ENCODE data around the gene HIRA. TPM values are rescaled to one million over a fixed set of nuclear protein-coding genes. Genes with fewer than 3 reads are reported as not detected.

HIRA gene
- total RNA-seq, 1 donor from 2014 or later: 18.1 TPM

DNA sequence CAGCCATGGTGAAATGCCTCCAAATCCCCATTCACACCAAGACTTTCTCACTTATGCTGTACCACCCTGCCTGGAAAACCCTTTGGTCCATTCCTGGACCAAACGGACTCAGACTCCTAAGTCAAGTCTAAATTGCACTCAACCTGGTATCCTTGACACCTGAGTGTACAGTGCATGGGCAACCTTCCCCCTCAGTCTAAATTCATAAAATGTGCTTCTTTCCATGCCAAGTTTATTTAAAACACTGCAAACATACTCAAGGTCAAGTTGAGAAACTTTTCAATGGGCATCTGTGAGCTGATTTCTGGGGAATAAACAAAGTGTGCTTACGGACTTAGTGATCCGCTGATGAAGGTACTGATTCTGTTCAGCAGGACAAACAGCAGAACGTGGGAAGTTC, 26.4 kb downstream of the HIRA start:
- peaks cover 47% of the 10 kb centered on the region for H3K36me3 ChIP-seq
- H3K4me1 ChIP-seq: peaks cover 27% of the 10 kb centered on the region
- DNase-seq: no peak
- H3K27ac ChIP-seq (replicated peaks): no peak overlapping the region
- no peaks in the 10 kb centered on the region for H3K9me3 ChIP-seq (replicated peaks)
- no peaks in the 10 kb centered on the region for H3K27me3 ChIP-seq (ENCODE audit: low read depth)
- no peak overlapping the region for H3K4me3 ChIP-seq
- TF ChIP-seq CTCF (IDR thresholded peaks at IDR 0.05; ENCODE audit: borderline replicate concordance): no peak
- intact Hi-C loops (cut with micrococcal nuclease): no loop called here

- Histone ChIP-seq H3K4me3 (no peak overlapping the region), H3K9me3 (replicated peaks) (no peaks in the 10 kb centered on the region), H3K27me3 (ENCODE audit: low read depth) (no peaks in the 10 kb centered on the region), H3K4me1 (peaks cover 27% of the 10 kb centered on the region), H3K27ac (replicated peaks) (no peak overlapping the region), H3K36me3 (peaks cover 47% of the 10 kb centered on the region)
- intact Hi-C loops (cut with micrococcal nuclease): no loop called here
- DNase-seq: no peak
- TF ChIP-seq CTCF (IDR thresholded peaks at IDR 0.05; ENCODE audit: borderline replicate concordance): no peak
Observed at GRCh38 chr22:19404676-19405075, 26.9 kb downstream of the HIRA start.

DNA sequence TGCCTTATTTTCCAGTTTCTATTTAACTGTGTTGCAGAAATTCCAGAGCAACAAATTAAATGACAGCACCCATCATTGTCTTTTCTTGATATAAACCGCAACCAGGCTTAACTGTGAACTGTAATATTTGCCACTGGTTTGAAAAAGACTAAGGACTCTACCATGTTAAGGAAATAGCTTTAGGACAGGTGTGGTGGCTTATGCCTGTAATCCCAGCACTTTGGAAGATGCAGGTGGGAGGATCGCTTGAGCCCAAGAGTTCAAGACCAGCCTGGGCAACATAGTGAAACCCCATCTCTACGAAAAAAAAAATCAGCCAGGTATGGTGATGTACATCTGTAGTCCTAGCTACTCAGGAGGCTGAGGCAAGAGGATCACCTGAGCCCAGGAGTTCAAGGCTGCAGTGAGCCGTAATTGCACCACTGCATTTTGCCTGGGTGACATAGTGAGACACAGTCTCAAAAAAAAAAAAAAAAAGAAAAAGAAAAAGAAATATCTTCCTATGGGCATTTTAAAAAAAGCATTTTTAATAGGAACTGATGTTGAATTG, 28.8 kb downstream of the HIRA start:
- Histone ChIP-seq H3K9me3 (replicated peaks) (no peaks in the 10 kb centered on the region), H3K36me3 (peaks cover 54% of the 10 kb centered on the region), H3K27ac (replicated peaks) (no peak overlapping the region), H3K4me3 (no peak overlapping the region), H3K4me1 (peaks cover 19% of the 10 kb centered on the region), H3K27me3 (ENCODE audit: low read depth) (no peaks in the 10 kb centered on the region)
- no peak for TF ChIP-seq CTCF (IDR thresholded peaks at IDR 0.05; ENCODE audit: borderline replicate concordance)
- intact Hi-C loops (cut with micrococcal nuclease): no loop called here
- no peak for DNase-seq

- no peaks in the 10 kb centered on the region for H3K9me3 ChIP-seq (replicated peaks)
- H3K27ac ChIP-seq (replicated peaks): no peak overlapping the region
- DNase-seq: no peak
- no peaks in the 10 kb centered on the region for H3K27me3 ChIP-seq (ENCODE audit: low read depth)
- no peak for TF ChIP-seq CTCF (IDR thresholded peaks at IDR 0.05; ENCODE audit: borderline replicate concordance)
- H3K36me3 ChIP-seq: peaks cover 59% of the 10 kb centered on the region
- H3K4me1 ChIP-seq: peaks cover 18% of the 10 kb centered on the region
- intact Hi-C loops (cut with micrococcal nuclease): no loop called here
- no peak overlapping the region for H3K4me3 ChIP-seq
Observed at GRCh38 chr22:19401483-19401882, 30.1 kb downstream of the HIRA start.

DNA sequence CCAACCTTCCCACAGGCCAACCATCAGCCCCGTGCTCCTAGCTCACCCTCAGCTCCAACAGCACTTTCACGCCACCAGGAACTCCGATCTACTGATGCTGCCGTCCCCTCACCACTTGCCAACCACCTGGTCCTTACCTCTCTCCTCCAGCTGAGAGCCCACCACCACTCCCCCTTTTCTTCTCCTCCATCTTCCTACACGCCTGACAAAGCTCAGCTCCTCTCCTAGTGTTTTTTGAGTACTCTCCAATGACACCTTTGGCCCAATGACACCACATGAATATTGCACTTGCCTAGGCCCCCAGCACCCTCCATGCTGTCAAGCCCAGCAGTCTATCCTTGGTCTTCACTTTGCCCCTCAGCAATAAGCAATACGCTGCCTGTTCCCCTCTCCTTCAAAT, 30.7 kb downstream of the HIRA start:
- Histone ChIP-seq H3K36me3 (peaks cover 59% of the 10 kb centered on the region), H3K9me3 (replicated peaks) (no peaks in the 10 kb centered on the region), H3K4me1 (peaks cover 12% of the 10 kb centered on the region), H3K27me3 (ENCODE audit: low read depth) (no peaks in the 10 kb centered on the region), H3K4me3 (no peak overlapping the region), H3K27ac (replicated peaks) (no peak overlapping the region)
- TF ChIP-seq CTCF (IDR thresholded peaks at IDR 0.05; ENCODE audit: borderline replicate concordance): no peak
- intact Hi-C loops (cut with micrococcal nuclease): no loop called here
- DNase-seq: no peak

Measured in left ventricle myocardium inferior (tissue), 1 donor.